ENCODE results near the gene ITGB1. TPM values are rescaled to one million over a fixed set of nuclear protein-coding genes. Genes with fewer than 3 reads are reported as not detected.

ITGB1 gene
- total RNA-seq: 1,102 and 1,104 TPM in 2 replicates

GRCh38 chr10:32958085-32959005 lies at the start of gene ITGB1:
Gene ITGB1, minus strand, starts transcription at chr10:32958230. Its CDS starts 22,672 bp downstream, at chr10:32935558.

All from mammary microvascular endothelial cell (primary cell).